Karpas-422 (cell line): ENCODE results near the gene SRGAP1. TPM values are rescaled to one million over a fixed set of nuclear protein-coding genes. Genes with fewer than 3 reads are reported as not detected.

Experiments used
- DNase-seq: peaks from one replicate; pipeline ENCODE4 v3.0.0-alpha.2; 2015
- H2AFZ ChIP-seq: fragments of 200-600 bp; sonication (generic); 2 replicates; pipeline ENCODE4 v1.6.1; 2014; ENCODE audit warnings: antibody characterized with exemption, low read length, mixed read lengths
- H3K27ac ChIP-seq: fragments of 200-600 bp; sonication (generic); 2 replicates; pipeline ENCODE4 v1.5.1; 2014; ENCODE audit warnings: mild to moderate bottlenecking, low read length, moderate library complexity
- H3K27me3 ChIP-seq: fragments of 200-600 bp; sonication (generic); 2 replicates; pipeline ENCODE4 v1.6.1; 2014; ENCODE audit warnings: low read length, mixed read lengths
- H3K36me3 ChIP-seq: fragments of 200-600 bp; sonication (generic); 2 replicates; pipeline ENCODE4 v1.6.1; 2014; ENCODE audit warnings: low read length, mixed read lengths; ENCODE audit not compliant: insufficient read depth
- H3K4me1 ChIP-seq: fragments of 200-600 bp; sonication (generic); 2 replicates; pipeline ENCODE4 v1.6.1; 2014; ENCODE audit warnings: mild to moderate bottlenecking, low read length, mixed read lengths
- H3K4me2 ChIP-seq: fragments of 200-600 bp; sonication (generic); 2 replicates; pipeline ENCODE4 v1.6.1; 2014; ENCODE audit warnings: low read length, low read depth, mild to moderate bottlenecking; ENCODE audit not compliant: poor library complexity, severe bottlenecking
- H3K4me3 ChIP-seq: fragments of 200-600 bp; sonication (generic); 2 replicates; pipeline ENCODE4 v1.5.1; 2014; ENCODE audit warnings: mild to moderate bottlenecking, antibody characterized with exemption, low read length, mixed read lengths
- H3K79me2 ChIP-seq: fragments of 200-600 bp; sonication (generic); 2 replicates; pipeline ENCODE4 v1.6.1; 2014; ENCODE audit warnings: mild to moderate bottlenecking, low read length, mixed read lengths
- H3K9ac ChIP-seq: fragments of 200-600 bp; sonication (generic); 2 replicates; pipeline ENCODE4 v1.6.0; 2014; ENCODE audit warnings: low read length
- H3K9me2 ChIP-seq: fragments of 200-600 bp; sonication (generic), shearing (Covaris generic); replicated peaks from 2 replicates; pipeline ENCODE4 v1.6.0; 2014; ENCODE audit warnings: mild to moderate bottlenecking, low read length, moderate library complexity; ENCODE audit not compliant: insufficient read depth
- H3K9me3 ChIP-seq: fragments of 300-700, 200-600 bp; sonication (generic); 2 replicates; pipeline ENCODE4 v1.6.1; 2014; ENCODE audit warnings: low read length, mixed read lengths
- H4K20me1 ChIP-seq: fragments of 200-600 bp; sonication (generic); 2 replicates; pipeline ENCODE4 v1.6.1; 2014; ENCODE audit warnings: mild to moderate bottlenecking, antibody characterized with exemption, low read length, low read depth; ENCODE audit not compliant: insufficient read depth
- total RNA-seq: library from RNA; depleted of rRNA; stranded (reverse); fragments of >200 nt; shearing (Covaris generic); gene quantifications from 2 replicates; pipeline ENCODE4 v1.2.3, GENCODE V29; 2014; ENCODE audit warnings: low replicate concordance

Gene SRGAP1
- total RNA-seq, 1 experiment from 2014 or later: not detected

DNA sequence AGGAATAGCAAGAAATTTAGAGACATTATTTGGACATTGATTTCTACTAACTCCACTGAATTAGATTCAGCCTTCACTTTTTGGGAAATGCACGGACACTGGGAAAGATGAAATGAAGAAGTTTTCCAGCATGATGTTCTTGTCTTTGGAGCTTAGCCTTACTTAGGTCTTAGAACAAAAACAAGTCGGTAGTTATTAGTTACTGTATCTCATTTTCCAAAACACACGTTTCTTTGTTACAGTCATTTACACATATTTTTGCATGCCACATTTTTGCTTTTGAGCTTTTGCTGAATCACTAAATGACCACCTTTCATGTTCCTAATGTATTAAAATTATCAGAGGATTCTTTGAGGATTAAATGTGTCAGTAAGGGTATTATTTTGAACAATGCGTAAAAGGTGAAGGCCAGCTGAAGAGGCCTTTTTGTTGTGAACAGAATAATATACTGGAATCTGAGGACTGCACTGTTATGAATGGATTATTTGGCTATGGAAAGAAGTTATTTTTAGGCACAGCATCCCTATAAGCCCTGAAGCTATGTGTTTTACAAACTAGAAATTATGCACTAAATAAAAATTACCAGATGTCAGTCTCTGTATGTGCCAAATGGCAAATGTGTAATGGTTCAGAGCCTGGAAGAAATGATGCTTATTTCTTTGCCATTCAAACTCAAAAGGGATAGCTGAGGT lies 138.2 kb downstream of the SRGAP1 start:
- Histone ChIP-seq H3K4me2 (no peak overlapping the region), H3K36me3 (no peaks in the 10 kb centered on the region), H3K9ac (no peak overlapping the region), H3K27me3 (no peaks in the 10 kb centered on the region), H3K9me3 (no peaks in the 10 kb centered on the region), H3K27ac (no peak overlapping the region), H2AFZ (no peak overlapping the region), H3K79me2 (no peaks in the 10 kb centered on the region), H4K20me1 (no peaks in the 10 kb centered on the region), H3K9me2 (no peaks in the 10 kb centered on the region), H3K4me3 (no peak overlapping the region), H3K4me1 (no peaks in the 10 kb centered on the region)
- no peak for DNase-seq

DNA sequence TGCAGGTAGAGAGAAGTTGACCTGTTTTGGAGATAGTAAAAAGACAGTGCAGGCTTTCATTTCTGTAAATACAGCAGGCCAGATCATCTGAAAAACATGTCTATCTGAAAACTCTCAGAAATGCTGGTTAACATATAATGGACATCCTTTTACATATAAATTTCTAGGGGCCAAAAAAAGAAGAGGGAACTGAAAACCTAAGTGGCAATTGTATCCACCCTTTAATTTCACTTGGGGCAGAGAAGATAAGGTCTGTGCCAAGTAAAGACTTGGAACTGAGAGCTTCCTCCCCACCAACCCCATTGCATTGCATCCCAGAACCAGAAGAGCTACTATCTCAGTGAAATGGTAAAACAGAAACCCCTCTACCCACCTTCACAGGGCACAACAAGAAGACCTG lies 141.0 kb downstream of the SRGAP1 start:
- Histone ChIP-seq H3K9me2 (no peaks in the 10 kb centered on the region), H3K4me1 (no peaks in the 10 kb centered on the region), H4K20me1 (no peaks in the 10 kb centered on the region), H3K27ac (no peak overlapping the region), H3K9me3 (no peaks in the 10 kb centered on the region), H3K9ac (no peak overlapping the region), H3K4me2 (no peak overlapping the region), H3K36me3 (no peaks in the 10 kb centered on the region), H3K79me2 (no peaks in the 10 kb centered on the region), H3K4me3 (no peak overlapping the region), H2AFZ (no peak overlapping the region), H3K27me3 (no peaks in the 10 kb centered on the region)
- no peak for DNase-seq

DNA sequence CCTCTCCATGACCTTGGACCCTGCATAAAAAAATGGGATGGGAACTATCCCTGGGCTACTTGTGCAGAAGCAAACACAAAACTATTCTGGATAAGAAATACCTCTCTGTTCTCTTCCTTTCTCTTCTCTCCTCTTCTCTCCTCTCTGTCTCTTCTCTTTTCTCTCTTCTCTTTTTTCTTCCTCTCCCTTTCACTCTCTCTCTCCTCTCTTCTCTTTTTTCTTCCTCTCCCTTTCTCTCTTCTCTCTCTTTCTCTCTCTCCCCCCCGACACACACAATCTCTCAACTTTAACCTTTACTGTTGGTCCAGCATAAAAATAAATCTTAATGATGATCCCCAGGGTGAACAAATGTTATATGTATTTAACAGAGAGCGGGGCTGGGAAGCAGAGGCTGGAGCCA lies 141.4 kb downstream of the SRGAP1 start:
- no peaks in the 10 kb centered on the region for H3K27me3 ChIP-seq
- H3K4me1 ChIP-seq: no peaks in the 10 kb centered on the region
- H3K9me2 ChIP-seq: no peaks in the 10 kb centered on the region
- H4K20me1 ChIP-seq: no peaks in the 10 kb centered on the region
- DNase-seq: no peak
- H3K9me3 ChIP-seq: no peaks in the 10 kb centered on the region
- H3K79me2 ChIP-seq: no peaks in the 10 kb centered on the region
- H3K4me3 ChIP-seq: no peak overlapping the region
- H3K27ac ChIP-seq: no peak overlapping the region
- H2AFZ ChIP-seq: no peak overlapping the region
- no peak overlapping the region for H3K9ac ChIP-seq
- no peak overlapping the region for H3K4me2 ChIP-seq
- no peaks in the 10 kb centered on the region for H3K36me3 ChIP-seq

DNA sequence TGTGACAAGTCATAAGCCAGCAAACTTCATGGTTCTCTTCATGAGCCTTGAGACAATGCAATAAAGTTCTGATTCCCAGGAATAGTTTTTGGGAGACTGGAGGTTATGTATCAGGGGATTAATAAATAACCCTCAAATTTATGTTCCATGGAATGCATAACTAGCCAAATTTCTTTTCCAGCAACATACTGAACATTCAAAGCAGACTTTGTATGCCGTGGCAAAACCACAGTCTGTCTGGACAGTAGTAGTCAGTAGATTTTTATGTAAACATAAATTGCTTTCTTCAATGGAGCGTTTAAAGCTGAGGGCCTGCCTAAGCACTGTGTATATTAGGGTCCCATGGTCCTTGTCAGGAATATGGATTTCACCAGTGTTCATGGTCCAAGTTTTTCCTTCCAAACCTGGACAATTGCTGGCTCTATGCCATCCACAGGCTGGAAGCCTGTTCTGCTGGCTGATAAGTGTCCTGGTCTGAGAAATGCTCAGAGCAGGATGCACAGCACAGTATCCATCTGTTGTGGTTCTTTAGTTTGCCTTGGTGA lies 144.9 kb downstream of the SRGAP1 start:
- no peaks in the 10 kb centered on the region for H4K20me1 ChIP-seq
- H3K36me3 ChIP-seq: no peaks in the 10 kb centered on the region
- H3K9me2 ChIP-seq: no peaks in the 10 kb centered on the region
- H3K27ac ChIP-seq: no peak overlapping the region
- no peak overlapping the region for H2AFZ ChIP-seq
- H3K79me2 ChIP-seq: no peaks in the 10 kb centered on the region
- H3K4me3 ChIP-seq: no peak overlapping the region
- DNase-seq: no peak
- H3K9me3 ChIP-seq: no peaks in the 10 kb centered on the region
- no peak overlapping the region for H3K4me2 ChIP-seq
- H3K4me1 ChIP-seq: no peaks in the 10 kb centered on the region
- H3K9ac ChIP-seq: no peak overlapping the region
- no peaks in the 10 kb centered on the region for H3K27me3 ChIP-seq

DNA sequence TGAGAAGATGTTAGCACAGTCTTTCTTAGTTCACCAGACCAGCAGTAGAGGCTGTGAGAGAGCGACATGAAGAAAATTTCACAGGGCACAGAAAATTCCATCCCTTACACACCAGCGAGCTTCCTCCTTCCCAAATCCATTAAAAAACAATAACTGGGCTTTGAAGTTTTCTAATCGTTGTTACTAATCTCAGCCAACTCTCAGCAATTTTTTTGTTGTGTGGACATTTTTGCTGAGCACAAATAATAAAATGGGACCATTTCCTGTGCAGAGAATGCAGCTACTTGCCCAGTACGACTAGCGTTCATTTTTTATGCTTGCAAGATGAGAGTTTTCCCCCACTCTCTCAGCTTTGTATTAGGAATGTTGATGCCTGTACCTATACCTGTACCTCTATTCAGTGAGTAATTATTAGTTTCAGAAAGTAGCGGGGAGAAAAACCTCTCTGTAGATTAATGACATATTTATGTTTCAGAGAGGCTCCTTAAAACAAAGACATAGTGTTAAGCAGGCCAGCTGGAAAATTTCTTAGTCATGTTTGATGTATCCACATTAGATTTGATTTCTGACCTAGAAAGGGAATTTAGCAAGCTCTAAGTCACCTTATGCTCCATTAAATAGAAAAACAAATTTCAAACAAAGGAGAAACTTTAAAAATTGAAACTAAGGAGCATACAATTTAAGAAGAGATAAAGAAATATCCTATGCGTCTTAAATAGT lies 146.5 kb downstream of the SRGAP1 start:
- H3K4me3 ChIP-seq: no peak overlapping the region
- H3K9ac ChIP-seq: no peak overlapping the region
- no peak for DNase-seq
- no peak overlapping the region for H3K27ac ChIP-seq
- H2AFZ ChIP-seq: no peak overlapping the region
- H3K36me3 ChIP-seq: no peaks in the 10 kb centered on the region
- H4K20me1 ChIP-seq: no peaks in the 10 kb centered on the region
- no peaks in the 10 kb centered on the region for H3K27me3 ChIP-seq
- no peaks in the 10 kb centered on the region for H3K79me2 ChIP-seq
- H3K4me1 ChIP-seq: no peaks in the 10 kb centered on the region
- no peaks in the 10 kb centered on the region for H3K9me2 ChIP-seq
- H3K9me3 ChIP-seq: no peaks in the 10 kb centered on the region
- no peak overlapping the region for H3K4me2 ChIP-seq

DNA sequence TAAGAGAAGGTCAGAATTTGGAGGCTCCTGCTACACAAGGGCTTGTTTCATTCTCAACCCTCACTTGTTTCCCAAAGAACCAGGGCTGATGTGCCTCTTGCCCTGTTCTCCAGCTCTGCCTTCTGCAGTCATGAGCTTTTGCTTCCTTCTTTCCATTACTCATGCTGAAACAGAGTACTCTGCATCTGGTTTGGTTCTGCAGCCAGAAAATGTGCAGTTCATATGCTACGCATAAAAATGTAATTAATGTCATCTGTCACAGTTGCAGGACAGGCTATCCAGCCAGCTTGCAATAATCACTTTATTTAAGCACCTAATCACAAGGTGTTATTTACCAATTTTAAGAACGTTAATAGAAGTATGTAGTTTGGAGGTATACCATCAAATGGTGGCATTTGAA lies 150.2 kb downstream of the SRGAP1 start:
- no peak overlapping the region for H3K4me3 ChIP-seq
- no peaks in the 10 kb centered on the region for H3K4me1 ChIP-seq

DNA sequence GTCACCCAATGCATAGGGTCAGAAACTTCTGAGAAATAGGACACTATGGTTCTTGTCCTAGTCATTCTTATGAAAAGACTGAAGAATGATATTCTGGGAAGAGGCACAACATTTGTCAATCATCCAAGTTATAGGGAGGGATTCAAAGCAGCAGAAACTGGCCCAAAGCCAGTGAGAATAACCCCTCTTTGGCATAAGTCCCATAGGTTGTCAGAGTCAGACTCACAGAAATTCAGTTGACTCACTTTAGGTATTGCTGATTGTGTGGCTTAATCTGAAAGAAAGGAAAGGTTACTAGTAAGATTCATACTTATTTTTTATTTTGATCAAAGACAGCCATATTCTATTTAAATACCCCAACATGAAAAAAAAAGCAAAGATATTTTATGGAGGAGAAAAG lies 151.0 kb downstream of the SRGAP1 start:
- no peak for DNase-seq
- no peak overlapping the region for H3K4me2 ChIP-seq
- no peak overlapping the region for H3K27ac ChIP-seq
- no peaks in the 10 kb centered on the region for H4K20me1 ChIP-seq
- H3K9me3 ChIP-seq: no peaks in the 10 kb centered on the region
- H3K4me3 ChIP-seq: no peak overlapping the region
- no peaks in the 10 kb centered on the region for H3K79me2 ChIP-seq
- H3K27me3 ChIP-seq: no peaks in the 10 kb centered on the region
- H2AFZ ChIP-seq: no peak overlapping the region
- no peaks in the 10 kb centered on the region for H3K4me1 ChIP-seq
- H3K36me3 ChIP-seq: no peaks in the 10 kb centered on the region
- H3K9ac ChIP-seq: no peak overlapping the region
- no peaks in the 10 kb centered on the region for H3K9me2 ChIP-seq

More for the DNA sequence above, 150.2 kb downstream of the SRGAP1 start:
- no peaks in the 10 kb centered on the region for H3K9me3 ChIP-seq
- no peaks in the 10 kb centered on the region for H3K79me2 ChIP-seq
- no peak overlapping the region for H3K9ac ChIP-seq
- H3K27ac ChIP-seq: no peak overlapping the region
- H3K9me2 ChIP-seq: no peaks in the 10 kb centered on the region
- no peak for DNase-seq
- H3K36me3 ChIP-seq: no peaks in the 10 kb centered on the region
- no peak overlapping the region for H2AFZ ChIP-seq
- no peaks in the 10 kb centered on the region for H4K20me1 ChIP-seq
- no peak overlapping the region for H3K4me2 ChIP-seq
- H3K27me3 ChIP-seq: no peaks in the 10 kb centered on the region

DNA sequence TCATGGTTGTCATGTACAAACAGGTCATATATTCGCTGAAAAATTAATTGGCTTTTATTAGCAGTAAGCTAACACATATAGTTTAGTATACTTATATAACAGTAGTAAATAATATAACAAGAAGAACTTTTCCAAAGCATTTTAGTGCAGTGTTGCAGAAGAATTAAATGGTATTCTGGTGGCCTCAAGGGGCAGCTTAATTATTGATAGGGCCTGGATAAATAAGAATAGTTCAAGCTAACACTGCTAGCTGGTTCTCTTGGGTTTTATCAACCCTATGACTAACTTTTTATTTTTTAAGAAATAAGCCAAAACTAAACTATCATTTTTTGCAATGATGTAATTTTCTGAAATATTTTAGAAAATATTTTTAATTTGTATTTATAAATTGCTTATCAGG lies 152.1 kb downstream of the SRGAP1 start:
- no peaks in the 10 kb centered on the region for H3K9me2 ChIP-seq
- H4K20me1 ChIP-seq: no peaks in the 10 kb centered on the region

More for the DNA sequence above, 152.1 kb downstream of the SRGAP1 start:
- H3K27me3 ChIP-seq: no peaks in the 10 kb centered on the region
- no peak overlapping the region for H3K9ac ChIP-seq
- no peak overlapping the region for H3K4me2 ChIP-seq
- H3K36me3 ChIP-seq: no peaks in the 10 kb centered on the region
- no peaks in the 10 kb centered on the region for H3K4me1 ChIP-seq
- H3K79me2 ChIP-seq: no peaks in the 10 kb centered on the region
- H3K9me3 ChIP-seq: no peaks in the 10 kb centered on the region
- DNase-seq: no peak
- H2AFZ ChIP-seq: no peak overlapping the region
- H3K27ac ChIP-seq: no peak overlapping the region
- H3K4me3 ChIP-seq: no peak overlapping the region
